HG03521 (cell line): ENCODE measurements around the gene NDUFAF2.
"Not testable (repeated sequence)": the region's sequence is repeated elsewhere in the genome, so short reads cannot be mapped to it uniquely, and the experiment has no call there.

Experiments used
- ATAC-seq: cut with Tn5 transposase; IDR thresholded peaks from one replicate; pipeline ENCODE4 v1.9.1; 2021; ENCODE audit warnings: mild to moderate bottlenecking, moderate library complexity; ENCODE audit not compliant: unreplicated experiment

The NDUFAF2 gene

GRCh38 chr5:61047346-61047745 lies 102.3 kb downstream of the NDUFAF2 start:
- ATAC-seq, result no peak

DNA sequence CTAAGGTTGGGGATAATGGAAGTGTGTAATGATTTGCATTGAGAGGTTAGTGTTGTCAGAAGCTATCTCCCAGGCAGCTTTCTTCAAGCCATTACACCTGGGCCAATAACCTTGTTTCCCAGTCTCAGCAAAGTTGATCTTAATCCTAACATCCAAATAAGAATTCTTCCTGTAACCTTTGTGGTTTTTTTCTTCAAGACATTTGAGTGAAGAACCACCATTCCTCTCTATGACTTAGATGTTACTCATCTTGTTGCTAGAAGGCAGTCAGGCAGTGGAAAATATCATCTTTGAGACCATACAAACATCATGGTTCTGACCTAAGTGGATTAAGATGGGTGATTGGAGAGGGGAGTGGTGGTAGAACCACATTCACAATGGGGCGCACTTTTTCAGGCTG lies 103.5 kb downstream of the NDUFAF2 start:
- ATAC-seq, result no peak

DNA sequence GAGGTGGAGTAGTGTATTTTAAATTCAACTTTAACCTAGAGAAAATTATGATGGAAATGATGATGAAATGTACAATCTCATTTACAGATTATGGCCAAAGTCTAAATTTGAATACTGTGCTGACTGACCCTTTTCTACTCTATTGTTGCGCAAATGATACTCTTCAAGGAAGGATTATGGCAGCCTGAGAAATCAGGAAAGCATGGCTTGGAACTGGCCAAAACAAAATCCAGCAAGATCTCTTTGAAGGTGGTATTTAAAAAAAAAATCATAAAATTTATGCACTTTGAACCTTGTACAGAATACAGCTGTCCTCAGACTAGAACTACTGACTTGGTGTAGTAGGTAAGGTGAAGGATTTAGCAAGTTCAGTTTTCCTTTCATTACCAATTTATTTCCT lies 105.3 kb downstream of the NDUFAF2 start:
- no peak for ATAC-seq

- ATAC-seq, result no peak
Measured at GRCh38 chr5:61051267-61051666, 106.3 kb downstream of the NDUFAF2 start.

DNA sequence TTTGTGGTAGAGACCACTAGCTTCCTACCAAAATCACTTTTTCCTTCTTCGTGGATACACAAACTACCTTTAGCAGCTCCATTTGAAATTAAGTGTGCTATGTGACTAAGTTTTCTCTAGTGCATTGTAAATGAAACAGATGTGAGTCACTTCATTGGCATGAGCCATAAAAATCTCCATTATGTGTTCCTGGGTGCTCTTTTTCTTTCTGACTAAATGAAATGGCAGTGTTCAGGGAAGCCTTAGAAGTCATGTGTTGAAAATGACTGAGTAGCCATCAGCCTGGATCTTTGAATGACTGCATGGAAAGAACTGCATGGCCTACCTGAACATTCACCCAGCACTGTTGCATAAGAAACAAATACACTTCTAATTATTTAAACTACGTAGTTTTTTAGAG lies 107.9 kb downstream of the NDUFAF2 start:
- ATAC-seq, result no peak

DNA sequence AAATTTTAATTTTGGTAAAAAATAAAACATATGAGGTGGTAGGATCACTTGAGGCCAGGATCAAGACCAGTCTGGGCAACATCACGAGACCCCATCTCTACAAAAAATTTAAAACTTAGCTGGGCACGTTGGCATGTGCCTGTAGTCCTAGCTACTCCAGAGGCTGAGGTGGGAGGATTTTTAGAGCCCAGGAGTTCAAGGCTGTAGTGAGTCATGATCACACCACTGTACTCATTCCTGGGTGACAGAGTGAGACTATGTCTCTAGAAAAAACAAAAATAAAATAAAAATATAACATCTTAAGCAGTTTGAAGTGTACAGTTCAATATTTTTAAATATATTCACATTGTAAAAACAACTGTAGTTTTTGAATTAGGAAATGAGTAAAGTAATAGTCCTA lies 108.9 kb downstream of the NDUFAF2 start:
- ATAC-seq, result no peak

DNA sequence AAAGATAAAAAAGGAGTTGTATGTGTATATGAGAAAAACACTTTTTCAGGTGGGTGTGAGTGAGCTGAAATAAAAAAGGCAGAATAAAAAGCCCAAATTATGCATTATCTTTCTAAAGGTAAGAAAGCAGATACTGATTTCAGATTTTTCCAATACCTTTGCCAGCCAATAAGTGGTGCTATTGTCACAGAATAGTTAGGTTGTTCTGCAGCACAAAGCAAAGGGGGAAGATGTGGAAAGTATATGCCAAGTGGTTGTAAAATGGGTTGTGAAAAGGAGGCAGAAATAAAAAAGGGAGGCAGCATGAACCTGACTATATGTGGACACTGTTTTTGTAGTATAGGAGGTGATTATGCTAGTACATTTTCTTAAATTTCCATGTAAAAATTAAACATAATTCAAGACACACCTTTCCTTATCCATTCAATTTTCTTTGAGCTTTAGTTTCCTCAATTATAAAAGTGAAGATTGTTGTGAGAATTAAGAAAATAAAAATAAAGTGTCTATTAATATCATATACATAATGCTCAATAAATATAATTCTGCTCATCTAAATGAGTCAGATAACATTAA lies 110.5 kb downstream of the NDUFAF2 start:
- ATAC-seq, result no peak

DNA sequence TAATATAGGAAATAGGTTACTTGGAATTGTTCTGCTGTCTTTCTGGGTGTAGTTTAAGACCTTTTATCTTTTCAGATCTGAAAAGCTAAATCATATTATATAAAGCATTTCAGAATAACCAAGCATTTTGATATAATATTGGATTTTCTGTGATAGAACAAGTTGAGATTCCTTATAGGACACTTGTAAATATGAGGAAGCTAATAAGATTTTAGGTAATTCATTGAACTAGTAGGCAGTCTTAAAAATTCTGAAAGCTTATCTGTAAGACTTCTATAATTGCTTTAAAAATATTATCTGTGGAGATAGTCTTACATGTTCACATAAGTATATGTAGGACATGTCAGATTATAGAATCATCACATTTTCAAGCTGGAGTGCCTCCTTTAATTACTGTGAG lies 114.5 kb downstream of the NDUFAF2 start:
- ATAC-seq, result no peak

DNA sequence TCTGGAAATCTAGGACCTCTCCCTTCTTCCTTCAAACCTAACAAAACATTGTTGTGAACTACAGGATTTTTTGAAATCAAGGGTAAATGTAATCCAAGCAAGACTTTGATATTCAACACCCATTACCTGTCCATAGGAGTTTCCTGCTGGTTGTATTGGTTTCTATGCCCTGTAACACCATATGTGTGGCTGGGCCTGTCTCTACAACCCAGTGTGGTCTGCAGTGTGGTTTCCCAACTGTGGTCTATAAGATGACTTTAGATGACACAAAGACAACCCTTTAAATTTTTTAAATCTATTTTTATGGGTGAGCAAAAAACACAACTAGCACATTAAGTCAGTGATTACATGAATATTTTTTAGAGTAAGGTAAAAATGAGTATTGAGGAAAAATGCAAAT lies 124.1 kb downstream of the NDUFAF2 start:
- no peak for ATAC-seq

DNA sequence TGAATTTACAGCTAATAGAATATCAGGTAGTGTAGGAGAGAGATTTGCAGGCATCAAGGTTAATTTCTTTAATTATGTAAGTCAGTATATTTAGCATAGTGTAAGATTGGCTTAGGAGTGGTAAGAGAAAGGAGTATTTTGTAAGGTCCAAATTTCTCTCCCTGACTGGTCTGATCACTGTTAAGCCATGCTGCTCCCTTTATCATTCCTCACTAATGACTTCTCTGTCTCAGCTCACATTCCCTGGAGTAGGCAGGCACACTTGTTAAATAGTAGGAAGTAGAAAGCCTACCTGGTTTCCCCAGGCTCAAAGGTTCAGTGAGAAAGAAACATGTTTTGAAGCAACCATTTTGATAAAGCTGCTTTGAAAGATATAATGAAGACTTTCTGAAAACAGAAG lies 126.5 kb downstream of the NDUFAF2 start:
- no peak for ATAC-seq

GRCh38 chr5:61076626-61077025 lies 131.6 kb downstream of the NDUFAF2 start:
- no peak for ATAC-seq

DNA sequence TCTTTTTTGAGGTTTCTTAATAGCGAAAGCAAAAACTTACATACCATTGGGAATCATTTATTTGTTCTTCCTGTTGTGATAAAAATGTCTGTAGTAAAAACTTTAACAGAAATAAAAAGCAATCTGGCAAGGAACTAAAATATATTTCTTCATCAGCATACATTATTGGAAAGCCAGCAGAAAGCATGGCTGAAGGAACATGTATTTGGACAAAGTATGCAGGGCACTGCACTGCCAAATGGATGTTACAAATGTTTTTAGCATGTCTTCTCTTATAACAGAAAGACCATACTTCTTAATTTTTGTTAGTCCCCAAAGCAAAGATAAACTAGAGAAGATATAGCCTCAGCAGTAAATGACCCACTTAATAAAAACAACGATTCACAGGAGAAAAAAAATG lies 136.7 kb downstream of the NDUFAF2 start:
- no peak for ATAC-seq

DNA sequence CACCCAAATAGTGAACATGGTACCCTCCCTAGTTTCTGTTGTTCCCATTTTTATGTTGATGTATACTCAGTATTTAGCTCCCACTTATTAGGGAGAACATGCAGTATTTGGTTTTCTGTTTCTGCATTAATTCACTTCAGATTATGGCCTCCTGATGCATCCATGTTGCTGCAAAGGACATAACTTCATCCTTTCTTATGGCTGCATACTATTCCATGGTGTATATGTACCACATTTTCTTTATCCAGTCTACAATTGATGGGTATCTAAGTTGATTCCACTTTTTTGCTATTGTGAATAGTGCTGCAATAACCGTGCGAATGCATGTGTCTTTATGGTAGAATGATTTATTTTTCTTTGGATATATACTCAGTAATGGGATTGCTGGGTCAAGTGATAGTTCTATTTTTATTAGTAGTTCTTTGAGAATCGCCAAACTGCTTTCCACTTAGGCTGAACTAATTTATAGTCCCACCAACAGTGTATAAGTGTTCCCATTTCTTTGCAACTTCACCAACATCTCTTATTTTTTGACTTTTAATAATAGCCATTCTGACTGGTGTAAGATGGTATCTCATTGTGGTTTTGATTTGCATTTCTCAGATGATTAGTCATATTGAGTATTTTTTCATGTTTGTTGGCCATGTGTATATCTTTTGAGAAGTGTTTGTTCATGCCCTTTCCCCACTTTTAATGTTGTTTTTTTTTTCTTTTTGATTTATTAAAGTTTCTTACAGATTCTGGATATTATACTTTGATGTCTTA lies 137.7 kb downstream of the NDUFAF2 start:
- ATAC-seq, result no peak

DNA sequence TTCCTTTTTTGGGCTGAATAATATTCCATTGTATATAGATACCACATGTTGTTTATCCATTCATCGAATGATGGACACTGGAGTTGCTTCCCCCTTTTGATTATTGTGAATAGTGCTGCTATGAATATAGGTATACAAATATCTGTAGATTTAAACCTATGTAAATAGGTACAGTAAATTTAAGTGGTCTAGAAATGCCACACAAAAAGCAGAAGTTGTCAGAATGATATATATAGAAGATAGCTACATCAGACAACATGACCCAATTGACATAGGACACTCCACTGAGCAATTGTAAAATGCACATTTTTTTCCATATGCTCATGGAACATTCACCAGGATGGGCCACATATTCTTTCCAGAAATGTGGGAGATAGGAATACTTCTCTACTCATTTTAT lies 139.7 kb downstream of the NDUFAF2 start:
- no peak for ATAC-seq

- no peak for ATAC-seq
Measured at GRCh38 chr5:61085885-61086284, 140.9 kb downstream of the NDUFAF2 start.

DNA sequence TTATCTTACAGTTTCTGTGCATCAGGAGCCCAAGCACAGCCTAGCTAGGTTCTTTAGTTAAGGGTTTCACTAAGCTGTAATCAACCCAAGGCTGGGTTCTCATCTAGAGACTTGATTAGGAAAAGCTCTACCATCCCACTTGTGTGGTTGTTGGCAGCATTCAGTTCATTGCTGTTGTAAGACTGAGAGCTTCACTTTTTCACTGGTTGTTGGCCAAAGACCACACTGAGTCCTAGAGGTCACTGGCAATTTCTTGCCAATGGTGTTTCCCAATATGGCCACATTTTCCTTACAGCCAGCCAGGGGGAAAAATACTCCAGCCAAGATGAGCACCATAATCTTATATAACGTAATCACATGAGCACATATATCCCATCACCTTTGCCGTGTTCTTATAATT lies 142.9 kb downstream of the NDUFAF2 start:
- ATAC-seq, result no peak

DNA sequence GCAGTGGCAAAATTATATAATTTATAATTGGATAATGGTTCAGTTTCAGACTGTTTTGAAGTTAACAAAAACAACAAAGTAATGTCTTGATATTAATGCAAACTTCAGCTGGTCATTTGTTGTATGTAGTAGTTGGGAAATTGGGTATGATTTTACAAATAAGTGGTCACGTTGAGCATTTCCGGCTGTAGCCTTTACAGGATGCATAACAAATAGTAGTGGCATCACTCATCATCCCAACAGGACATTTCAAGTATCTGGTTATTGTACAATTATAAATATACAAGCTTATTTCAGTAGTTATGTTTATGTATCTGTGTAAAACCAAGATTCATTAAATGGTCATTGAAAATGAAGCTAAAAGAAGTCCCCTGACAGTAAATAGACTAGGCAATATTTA lies 144.3 kb downstream of the NDUFAF2 start:
- ATAC-seq, result no peak

DNA sequence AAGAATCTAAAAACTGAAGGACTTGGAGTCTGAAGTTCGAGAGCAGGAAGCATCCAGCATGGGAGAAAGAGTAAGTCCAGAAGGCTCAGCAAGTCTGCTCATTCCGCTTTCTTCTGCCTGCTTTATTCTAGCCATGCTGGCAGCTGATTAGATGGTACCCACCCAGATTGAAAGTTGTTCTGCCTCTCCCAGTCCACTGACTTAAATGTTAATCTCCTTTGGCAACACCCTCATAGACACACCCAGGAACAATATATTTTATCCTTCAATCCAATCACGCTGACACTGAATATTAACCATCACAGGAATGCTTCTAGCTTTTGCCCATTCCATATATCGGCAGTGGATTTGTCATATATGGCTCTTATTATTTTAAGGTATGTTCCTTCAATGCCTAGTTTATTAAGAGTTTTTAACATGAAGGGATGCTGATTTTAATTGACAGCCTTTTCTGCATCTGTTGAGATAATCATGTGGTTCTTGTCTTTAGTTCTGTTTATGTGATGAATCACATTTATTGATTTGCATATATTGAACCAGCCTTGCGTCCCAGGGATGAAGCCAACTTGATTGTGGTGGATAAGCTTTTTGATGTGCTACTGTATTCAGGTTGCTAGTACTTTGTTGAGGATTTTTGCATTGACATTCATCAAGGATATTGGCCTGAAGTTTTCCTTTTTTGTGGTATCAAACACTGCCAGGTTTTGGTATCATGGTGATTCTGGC lies 148.2 kb downstream of the NDUFAF2 start:
- ATAC-seq, result not testable (repeated sequence)

DNA sequence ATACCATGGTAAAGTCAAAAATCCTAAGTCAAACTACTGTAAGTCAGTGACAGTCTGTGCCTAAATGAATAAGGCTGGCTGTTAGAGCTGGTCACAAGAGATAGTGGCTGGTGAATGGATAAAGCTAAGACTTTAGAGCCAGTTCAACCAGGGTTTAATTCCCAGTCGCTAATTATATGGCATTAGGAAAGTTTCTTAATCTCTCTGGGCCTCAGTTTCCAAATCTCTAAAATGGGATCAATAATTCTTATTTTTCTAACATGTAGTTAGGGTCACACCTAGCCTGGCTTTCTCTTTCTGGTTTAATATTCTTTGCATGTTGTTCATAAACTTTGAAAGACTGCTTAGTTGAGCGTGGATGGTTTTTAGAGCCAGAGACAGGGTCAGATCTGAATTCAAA lies 152.5 kb downstream of the NDUFAF2 start:
- no peak for ATAC-seq

- no peak for ATAC-seq
Measured at GRCh38 chr5:61098251-61098995, 153.4 kb downstream of the NDUFAF2 start.

- no peak for ATAC-seq
Measured at GRCh38 chr5:61100437-61100836, 155.4 kb downstream of the NDUFAF2 start.

GRCh38 chr5:61114441-61114840 lies 169.4 kb downstream of the NDUFAF2 start:
- ATAC-seq, result no peak
